ENCODE results near the gene CLDN12. TPM values are rescaled to one million over a fixed set of nuclear protein-coding genes. Genes with fewer than 3 reads are reported as not detected.

CLDN12 gene
- polyA plus RNA-seq (2013, experiment 1 of 2; ENCODE audit: insufficient read length): 15.5 TPM
- polyA plus RNA-seq (2013, experiment 2 of 2; ENCODE audit: insufficient read length): 16.3 TPM

GRCh38 chr7:90403174-90404113, at the start of gene CLDN12:
Gene CLDN12 (plus strand): TSS chr7:90403461. CDS start chr7:90412677, 9,216 bp downstream.
- DNase-seq: peak; percentile 88

GRCh38 chr7:90383422-90383821, 19.8 kb upstream of the CLDN12 start:
- DNase-seq: peak; percentile 79

DNA sequence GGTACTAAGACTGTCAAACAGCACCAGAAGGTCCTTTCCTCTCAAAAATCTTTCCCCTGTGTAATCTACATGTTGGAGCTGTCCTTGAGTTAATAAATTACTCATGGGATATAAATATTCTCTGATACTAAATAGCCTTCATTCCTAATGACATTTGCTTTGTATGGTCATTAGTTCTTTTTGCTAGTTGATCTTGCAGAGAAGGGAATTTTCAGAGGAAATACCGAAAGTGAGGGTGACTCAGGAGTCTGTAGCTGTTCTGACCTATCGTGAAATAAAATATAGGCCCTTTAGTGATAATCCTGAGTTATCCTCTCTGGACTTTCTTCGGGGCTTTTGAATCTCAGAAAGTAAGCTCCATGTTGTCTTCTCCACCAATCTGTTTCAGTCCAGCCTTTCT, 19.4 kb upstream of the CLDN12 start:
- DNase-seq: peak; percentile 51

DNA sequence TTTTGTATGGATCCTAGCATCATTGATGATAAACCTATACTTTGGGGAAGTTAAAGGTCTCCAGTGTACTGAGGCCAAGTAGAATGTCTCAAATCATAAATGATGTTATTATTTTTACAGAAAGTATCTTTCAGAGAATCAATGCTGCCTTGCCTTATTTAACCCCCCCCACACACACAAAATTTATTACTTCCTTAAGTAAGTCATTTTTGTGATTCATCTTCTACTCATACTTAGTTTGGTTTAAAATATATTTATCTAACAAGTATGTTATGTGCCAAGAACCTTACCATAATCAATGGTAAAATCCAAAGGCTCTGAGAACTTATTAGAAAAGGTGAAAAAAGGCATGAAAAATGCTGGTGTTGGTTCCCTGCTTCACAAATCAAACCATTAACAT, 18.8 kb upstream of the CLDN12 start:
- DNase-seq: peak; percentile 25

- DNase-seq: peak; percentile 18
These were observed 15.6 kb upstream of the CLDN12 start for GRCh38 chr7:90387470-90388240.

GRCh38 chr7:90390926-90391325, 12.3 kb upstream of the CLDN12 start:
- DNase-seq: no peak

GRCh38 chr7:90391488-90391887, 11.8 kb upstream of the CLDN12 start:
- no peak for DNase-seq

GRCh38 chr7:90396420-90396819, 6.8 kb upstream of the CLDN12 start:
- DNase-seq: no peak

GRCh38 chr7:90401989-90402388, 1.3 kb upstream of the CLDN12 start:
- no peak for DNase-seq

DNA sequence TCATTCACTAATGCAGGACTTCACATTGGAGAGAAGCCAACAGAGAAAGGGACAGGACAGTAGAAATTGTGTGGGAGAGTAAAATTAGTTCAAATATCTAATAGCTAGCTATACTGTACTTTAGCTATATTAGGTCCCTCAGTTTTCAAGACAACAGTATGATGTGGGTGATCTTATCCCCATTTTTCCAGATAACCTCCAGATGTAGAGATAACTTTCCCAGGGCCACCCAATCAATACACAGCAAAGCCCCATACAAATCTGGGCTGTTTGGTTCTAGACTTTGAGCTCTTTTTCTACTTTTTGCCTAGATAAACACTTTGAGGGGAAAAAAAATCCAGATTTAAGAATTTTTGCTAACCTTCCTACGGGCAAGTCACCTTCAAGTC, 482 bp upstream of the CLDN12 start:
- DNase-seq: no peak

- DNase-seq: no peak
These were observed 1.5 kb downstream of the CLDN12 start for GRCh38 chr7:90404777-90405176.

- no peak for DNase-seq
These were observed 4.2 kb downstream of the CLDN12 start for GRCh38 chr7:90407484-90407821.

GRCh38 chr7:90408142-90408541, 4.9 kb downstream of the CLDN12 start:
- no peak for DNase-seq

DNA sequence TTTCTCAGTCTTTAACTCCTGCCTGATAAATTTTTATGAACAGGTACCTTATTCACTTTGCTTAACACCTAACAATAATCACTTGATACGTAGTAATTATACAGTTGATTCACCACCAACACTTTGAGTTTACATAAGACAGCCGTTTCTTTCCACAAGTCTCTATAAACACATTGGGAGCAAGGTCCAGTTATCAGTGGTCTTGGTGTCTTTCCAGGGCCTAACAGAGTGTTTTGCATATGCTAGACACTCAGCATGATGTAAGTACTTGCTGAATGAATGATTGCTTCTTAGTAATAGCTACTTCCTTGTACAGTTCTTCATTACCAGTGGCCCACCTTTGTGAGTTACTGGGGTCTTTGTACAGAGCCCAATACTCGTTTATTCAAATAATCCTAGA, 6.4 kb downstream of the CLDN12 start:
- DNase-seq: no peak

DNA sequence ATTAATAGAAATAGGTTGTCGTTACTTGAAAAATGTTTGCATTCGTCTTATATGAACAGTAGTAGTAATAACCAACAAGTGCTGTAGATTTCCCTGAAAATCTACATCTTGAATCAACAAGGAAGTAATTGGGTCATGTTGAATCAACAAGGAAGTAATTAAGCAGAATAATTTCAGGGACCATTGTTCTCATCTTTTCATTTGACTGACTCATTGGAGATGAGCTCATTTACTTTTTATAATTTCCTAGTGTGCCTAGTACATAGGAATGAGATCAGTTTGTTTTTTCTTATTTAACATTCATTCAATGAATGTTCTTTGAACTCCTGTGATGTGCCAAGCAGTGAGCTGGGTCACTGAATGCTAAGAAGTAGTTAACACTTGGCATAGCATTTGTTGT, 8.2 kb downstream of the CLDN12 start:
- no peak for DNase-seq

DNA sequence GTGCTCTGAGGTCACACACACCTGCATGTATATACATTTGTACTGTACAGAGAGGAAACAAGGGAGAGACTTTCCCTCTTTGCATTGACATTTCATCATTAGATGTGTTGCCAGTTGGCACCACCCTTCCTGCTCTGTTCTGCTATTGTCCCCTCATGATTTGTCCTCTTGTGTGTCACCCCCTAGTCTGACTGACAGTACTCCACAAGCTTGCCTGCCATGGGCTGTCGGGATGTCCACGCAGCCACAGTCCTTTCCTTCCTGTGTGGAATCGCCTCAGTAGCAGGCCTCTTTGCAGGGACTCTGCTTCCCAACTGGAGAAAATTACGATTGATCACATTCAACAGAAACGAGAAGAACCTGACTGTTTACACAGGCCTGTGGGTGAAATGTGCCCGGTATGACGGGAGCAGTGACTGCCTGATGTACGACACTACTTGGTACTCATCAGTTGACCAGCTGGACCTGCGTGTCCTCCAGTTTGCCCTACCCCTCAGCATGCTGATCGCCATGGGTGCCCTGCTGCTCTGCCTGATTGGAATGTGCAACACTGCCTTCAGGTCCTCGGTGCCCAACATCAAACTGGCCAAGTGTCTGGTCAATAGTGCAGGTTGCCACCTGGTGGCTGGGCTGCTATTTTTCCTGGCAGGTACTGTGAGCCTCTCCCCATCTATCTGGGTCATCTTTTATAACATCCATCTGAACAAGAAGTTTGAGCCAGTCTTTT, 9.4 kb downstream of the CLDN12 start:
- no peak for DNase-seq

DNA sequence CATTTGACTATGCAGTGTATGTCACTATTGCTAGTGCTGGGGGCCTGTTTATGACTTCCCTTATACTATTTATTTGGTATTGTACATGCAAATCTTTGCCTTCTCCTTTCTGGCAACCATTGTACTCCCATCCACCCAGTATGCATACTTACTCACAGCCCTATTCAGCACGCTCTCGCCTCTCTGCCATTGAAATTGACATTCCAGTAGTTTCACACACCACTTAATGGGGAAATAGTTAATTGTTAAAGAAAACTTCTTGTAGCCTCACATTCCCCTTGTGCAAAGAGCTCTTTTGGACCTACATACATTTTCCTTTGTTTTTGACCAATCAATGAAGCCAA, 9.9 kb downstream of the CLDN12 start:
- DNase-seq: no peak

DNA sequence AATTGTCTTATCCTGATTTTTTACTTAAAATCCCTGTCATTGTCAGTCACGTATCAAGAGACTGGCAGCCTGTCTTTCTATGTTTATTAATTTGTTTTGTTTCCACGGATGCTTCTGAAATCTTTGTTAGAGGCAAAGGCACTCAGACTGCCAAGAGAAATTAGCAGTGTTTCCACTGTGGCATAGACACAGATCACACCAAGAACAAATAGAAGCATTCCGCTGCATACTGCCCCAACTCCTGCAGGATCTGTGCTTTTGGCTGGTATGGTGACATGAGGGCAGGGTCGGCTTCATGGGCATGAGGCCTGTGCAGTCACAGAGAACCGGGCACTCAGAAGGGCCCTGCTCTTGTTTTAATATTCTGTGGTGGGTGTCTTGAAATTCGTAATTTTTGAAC, 18.4 kb downstream of the CLDN12 start:
- no peak for DNase-seq

DNA sequence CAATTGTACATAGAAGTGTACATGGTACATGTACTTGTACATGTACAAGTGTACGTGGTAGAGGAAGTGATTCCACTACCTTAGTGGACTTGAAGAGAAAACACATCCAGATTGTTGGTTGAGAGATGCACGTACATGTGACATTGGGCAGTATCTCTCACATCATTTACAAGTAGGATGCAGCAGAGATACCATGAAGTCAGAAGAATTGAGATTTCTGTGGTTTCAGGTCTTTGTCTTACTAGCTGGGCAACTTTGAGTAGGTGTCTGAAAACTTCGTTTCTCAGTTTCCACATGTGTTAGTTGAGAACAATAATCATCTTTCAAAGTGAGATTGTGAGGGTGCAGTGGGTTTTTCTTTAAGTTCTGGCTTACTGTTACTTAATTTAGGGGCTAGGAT, 21.5 kb downstream of the CLDN12 start:
- no peak for DNase-seq

GRCh38 chr7:90425376-90425775, 22.1 kb downstream of the CLDN12 start:
- DNase-seq: no peak

GRCh38 chr7:90430614-90431460, 27.6 kb downstream of the CLDN12 start:
- no peak for DNase-seq

GRCh38 chr7:90432752-90433151, 29.5 kb downstream of the CLDN12 start:
- no peak for DNase-seq

All from fibroblast of skin of scalp (primary cell).